ENCODE results near the gene MMP25.
A peak's percentile ranks its signal among the peaks of the same experiment; 100 is the strongest.

Gene MMP25

GRCh38 chr16:3017794-3018506, 28.4 kb upstream of the MMP25 start, which contains the start of gene CLDN6:
Gene CLDN6 (minus strand): TSS chr16:3018183. CDS start chr16:3016021, 2,162 bp downstream.
- DNase-seq (ENCODE audit: low spot score), result no peak

GRCh38 chr16:3019594-3020246, 26.6 kb upstream of the MMP25 start:
- DNase-seq (ENCODE audit: low spot score), result no peak

GRCh38 chr16:3020247-3020603, 26.1 kb upstream of the MMP25 start, which contains the start of gene TNFRSF12A:
Gene TNFRSF12A (plus strand): TSS chr16:3020368. CDS start chr16:3020398, 30 bp downstream.
- peak; percentile 89 for DNase-seq (ENCODE audit: low spot score)

- DNase-seq (ENCODE audit: low spot score), result peak; percentile 89
Measured at GRCh38 chr16:3020604-3021448, 25.5 kb upstream of the MMP25 start.

GRCh38 chr16:3021449-3022207, 24.7 kb upstream of the MMP25 start:
- DNase-seq (ENCODE audit: low spot score), result peak; percentile 82

GRCh38 chr16:3022208-3022683, 24.1 kb upstream of the MMP25 start:
- peak; percentile 94 for DNase-seq (ENCODE audit: low spot score)

GRCh38 chr16:3022684-3023414, 23.5 kb upstream of the MMP25 start:
- no peak for DNase-seq (ENCODE audit: low spot score)

GRCh38 chr16:3023415-3023668, 23.0 kb upstream of the MMP25 start:
- DNase-seq (ENCODE audit: low spot score), result peak; percentile 57

- peak; percentile 98 for DNase-seq (ENCODE audit: low spot score)
Measured at GRCh38 chr16:3023669-3024478, 22.5 kb upstream of the MMP25 start, which contains the start of the genes HCFC1R1 and THOC6. Gene HCFC1R1 (minus strand): TSS chr16:3023942. CDS start chr16:3023941, 1 bp downstream. Gene THOC6 (plus strand): TSS chr16:3024035. CDS start chr16:3024327, 292 bp downstream.

GRCh38 chr16:3025032-3026002, 21.0 kb upstream of the MMP25 start:
- DNase-seq (ENCODE audit: low spot score), result no peak

- no peak for DNase-seq (ENCODE audit: low spot score)
Measured at GRCh38 chr16:3026003-3026378, 20.4 kb upstream of the MMP25 start.

GRCh38 chr16:3026609-3027488, 19.5 kb upstream of the MMP25 start:
- no peak for DNase-seq (ENCODE audit: low spot score)

GRCh38 chr16:3027489-3027795, 18.9 kb upstream of the MMP25 start:
- DNase-seq (ENCODE audit: low spot score), result no peak

GRCh38 chr16:3027983-3028715, 18.2 kb upstream of the MMP25 start:
- DNase-seq (ENCODE audit: low spot score), result peak; percentile 79

GRCh38 chr16:3028716-3029319, 17.5 kb upstream of the MMP25 start:
- DNase-seq (ENCODE audit: low spot score), result no peak

- no peak for DNase-seq (ENCODE audit: low spot score)
Measured at GRCh38 chr16:3029491-3030221, 16.7 kb upstream of the MMP25 start.
